ENCODE results near the gene CNTN1. TPM values are rescaled to one million over a fixed set of nuclear protein-coding genes. Genes with fewer than 3 reads are reported as not detected.

The CNTN1 gene
- total and polyA plus RNA-seq, 11 donors: 0.01 to 0.66 (median 0.20) TPM; not detected in 2

DNA sequence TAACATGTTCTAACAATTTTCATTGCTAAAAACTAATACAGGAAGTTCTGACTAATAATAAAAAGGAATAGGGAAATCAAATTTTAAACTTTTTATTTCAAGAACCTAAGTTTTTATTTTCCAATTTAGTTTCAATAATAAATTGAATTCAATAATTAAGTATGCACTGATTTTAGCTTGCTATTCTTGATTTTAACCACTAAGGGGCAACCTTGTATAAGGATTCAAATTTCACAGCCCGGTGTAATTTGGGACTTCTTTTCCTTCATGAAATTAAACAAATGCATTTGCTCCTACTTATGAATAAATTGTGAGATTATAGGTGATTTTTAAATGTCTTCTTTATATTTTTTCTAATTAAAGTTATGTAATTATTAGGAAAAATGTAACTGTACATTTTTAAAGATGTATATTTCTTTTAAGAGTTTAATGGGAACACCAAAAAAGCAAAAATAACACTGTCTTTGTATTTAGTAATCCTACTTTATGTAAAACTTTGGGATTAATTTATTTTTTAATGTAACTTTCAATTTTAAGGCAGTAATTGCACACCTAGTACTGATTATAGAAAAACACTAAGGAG, 254.5 kb downstream of the CNTN1 start:
- Histone ChIP-seq H3K4me3 (no peak overlapping the region), H3K9me3 (no peaks in the 10 kb centered on the region), H3K36me3 (no peaks in the 10 kb centered on the region), H3K27me3 (peaks cover 0 to 7% (median 0%) of the 10 kb centered on the region in 9 donors), H3K27ac (no peak overlapping the region), H3K4me1 (no peaks in the 10 kb centered on the region)
- intact Hi-C loops (cut with DNase I): loop anchor here in 7 of 10 donors (5.0 to 10.0 kb wide), 2 partner anchors 1076 to 1078 kb away; no protein-coding TSS in a partner anchor
- ATAC-seq: no peak
- TF ChIP-seq, protein P1, sequence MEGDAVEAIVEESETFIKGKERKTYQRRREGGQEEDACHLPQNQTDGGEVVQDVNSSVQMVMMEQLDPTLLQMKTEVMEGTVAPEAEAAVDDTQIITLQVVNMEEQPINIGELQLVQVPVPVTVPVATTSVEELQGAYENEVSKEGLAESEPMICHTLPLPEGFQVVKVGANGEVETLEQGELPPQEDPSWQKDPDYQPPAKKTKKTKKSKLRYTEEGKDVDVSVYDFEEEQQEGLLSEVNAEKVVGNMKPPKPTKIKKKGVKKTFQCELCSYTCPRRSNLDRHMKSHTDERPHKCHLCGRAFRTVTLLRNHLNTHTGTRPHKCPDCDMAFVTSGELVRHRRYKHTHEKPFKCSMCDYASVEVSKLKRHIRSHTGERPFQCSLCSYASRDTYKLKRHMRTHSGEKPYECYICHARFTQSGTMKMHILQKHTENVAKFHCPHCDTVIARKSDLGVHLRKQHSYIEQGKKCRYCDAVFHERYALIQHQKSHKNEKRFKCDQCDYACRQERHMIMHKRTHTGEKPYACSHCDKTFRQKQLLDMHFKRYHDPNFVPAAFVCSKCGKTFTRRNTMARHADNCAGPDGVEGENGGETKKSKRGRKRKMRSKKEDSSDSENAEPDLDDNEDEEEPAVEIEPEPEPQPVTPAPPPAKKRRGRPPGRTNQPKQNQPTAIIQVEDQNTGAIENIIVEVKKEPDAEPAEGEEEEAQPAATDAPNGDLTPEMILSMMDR (IDR thresholded peaks at IDR 0.05): peak; percentile 42 to 76 (median 62)
- no peak for TF ChIP-seq POLR2A (IDR thresholded peaks at IDR 0.05)
- DNase-seq: no peak
- 0 to 5% (median 2%) methylated on average over 1 of the region's 1 CpG for WGBS, 4 donors

DNA sequence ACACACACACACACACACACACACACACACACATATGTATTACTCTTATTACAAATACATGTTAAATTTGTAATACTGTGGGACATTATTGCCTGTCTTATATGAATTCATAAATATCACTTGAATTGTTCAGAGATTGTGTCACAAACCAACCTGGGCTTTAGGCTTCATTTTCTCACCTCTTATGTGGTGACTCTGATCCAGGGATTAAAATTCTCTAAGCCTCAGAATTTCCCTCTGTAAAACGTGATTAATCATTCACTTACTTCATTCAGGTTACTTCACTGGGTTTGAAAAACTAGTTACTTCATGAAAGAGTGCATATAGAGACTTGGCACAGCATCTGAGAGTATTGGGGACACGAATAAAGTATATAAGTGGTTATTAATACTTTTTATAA, 255.6 kb downstream of the CNTN1 start:
- DNase-seq (no peak), ATAC-seq (no peak)
- intact Hi-C loops (cut with DNase I): loop anchor here in 7 of 10 donors (5.0 to 10.0 kb wide), 2 partner anchors 1075 to 1077 kb away; no protein-coding TSS in a partner anchor
- H3K9me3 ChIP-seq: no peaks in the 10 kb centered on the region
- no peak overlapping the region for H3K4me3 ChIP-seq
- H3K4me1 ChIP-seq: no peaks in the 10 kb centered on the region
- 53 to 63% (median 61%) methylated on average over 2 of the region's 2 CpGs for WGBS, 4 donors
- H3K27me3 ChIP-seq: peaks cover 0 to 7% (median 0%) of the 10 kb centered on the region in 9 donors
- H3K36me3 ChIP-seq: no peaks in the 10 kb centered on the region
- TF ChIP-seq, protein P1 (IDR thresholded peaks at IDR 0.05): no peak
- TF ChIP-seq POLR2A (IDR thresholded peaks at IDR 0.05): no peak
- no peak overlapping the region for H3K27ac ChIP-seq

DNA sequence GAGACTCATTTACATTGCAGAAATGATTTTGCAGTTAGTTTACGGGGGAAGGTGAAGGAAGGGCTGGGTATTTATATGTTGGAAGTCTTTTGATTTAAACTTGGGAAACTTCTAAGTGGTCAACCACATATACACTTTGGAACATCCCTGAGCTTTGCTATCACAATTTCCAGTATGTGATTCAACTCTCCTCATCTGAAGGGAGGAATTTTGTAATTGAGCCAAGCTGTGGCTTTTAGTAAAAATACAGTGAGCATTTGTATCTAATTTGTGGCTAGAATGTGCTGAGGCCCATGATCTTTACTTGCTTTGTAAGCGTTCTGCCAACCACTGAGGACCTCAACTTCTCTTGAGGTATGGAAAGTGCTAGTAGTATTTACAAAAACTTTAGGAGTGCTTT, 260.8 kb downstream of the CNTN1 start:
- WGBS, 4 donors: 83 to 90% (median 88%) methylated on average over 2 of the region's 2 CpGs
- intact Hi-C loops (cut with DNase I): no loop called here
- TF ChIP-seq POLR2A (IDR thresholded peaks at IDR 0.05): no peak
- TF ChIP-seq, protein P1 (IDR thresholded peaks at IDR 0.05): no peak
- ATAC-seq: no peak
- no peaks in the 10 kb centered on the region for H3K4me1 ChIP-seq
- H3K27ac ChIP-seq: no peak overlapping the region
- no peaks in the 10 kb centered on the region for H3K27me3 ChIP-seq
- no peaks in the 10 kb centered on the region for H3K36me3 ChIP-seq
- H3K4me3 ChIP-seq: no peak overlapping the region
- no peak for DNase-seq
- H3K9me3 ChIP-seq: no peaks in the 10 kb centered on the region

DNA sequence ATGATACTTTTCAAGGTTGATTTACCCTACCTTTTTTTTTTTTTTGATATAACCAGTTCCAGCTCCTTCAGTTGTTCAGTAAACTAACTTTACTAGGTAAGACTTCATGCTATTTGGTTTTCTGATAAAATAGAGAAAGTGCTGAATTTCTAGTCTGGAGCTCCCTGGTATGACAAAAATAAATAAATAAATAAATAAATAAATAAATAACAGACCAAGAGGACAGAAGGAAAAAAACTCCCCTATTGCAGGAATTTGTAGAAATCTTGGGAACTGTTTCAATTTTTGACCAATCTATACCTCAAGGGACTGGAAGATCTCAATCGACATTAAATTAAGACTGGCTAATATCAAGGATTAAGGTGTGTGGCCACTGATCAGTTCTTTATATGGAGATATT, 265.2 kb downstream of the CNTN1 start:
- DNase-seq: no peak
- WGBS, 4 donors: 91 to 96% (median 93%) methylated on average over 1 of the region's 1 CpG
- Histone ChIP-seq H3K27ac (no peak overlapping the region), H3K36me3 (no peaks in the 10 kb centered on the region), H3K4me3 (no peak overlapping the region), H3K9me3 (no peaks in the 10 kb centered on the region), H3K4me1 (no peaks in the 10 kb centered on the region), H3K27me3 (no peaks in the 10 kb centered on the region)
- TF ChIP-seq, protein P1 (IDR thresholded peaks at IDR 0.05): no peak
- TF ChIP-seq POLR2A (IDR thresholded peaks at IDR 0.05): no peak
- no peak for ATAC-seq
- intact Hi-C loops (cut with DNase I): no loop called here
